SK-N-SH (cell line): Measurements from ENCODE around the gene IL4R. TPM values are rescaled to one million over a fixed set of nuclear protein-coding genes. Genes with fewer than 3 reads are reported as not detected.
"Not testable (repeated sequence)": the region's sequence is repeated elsewhere in the genome, so short reads cannot be mapped to it uniquely, and the experiment has no call there.

Experiments
- CTCF ChIA-PET: fragments of 300-600, 350-600 bp; formaldehyde crosslinking; extraction: SDS; loops from one replicate; lab custom pipeline; 2021; lab: Yijun Ruan, JAX
- POLR2A ChIA-PET: fragments of 350-600 bp; sonication (Branson Sonifier 250); formaldehyde crosslinking; extraction: SDS; loops from one replicate; lab custom pipeline; 2020; ENCODE audit warnings: antibody characterized with exemption, inconsistent platforms; lab: Yijun Ruan, JAX
- DNase-seq: peaks from one replicate; pipeline ENCODE4 v3.0.0; 2012
- H2AFZ ChIP-seq: fragments of 200-600 bp; sonication (generic); 2 replicates; pipeline ENCODE4 v1.8.1; 2016; ENCODE audit warnings: antibody characterized with exemption, mild to moderate bottlenecking, low read depth
- H3F3A ChIP-seq: fragments of 200-600 bp; sonication (generic); replicated peaks from 2 replicates; pipeline ENCODE3; 2016; ENCODE audit warnings: antibody characterized with exemption, mild to moderate bottlenecking; ENCODE audit not compliant: insufficient read depth
- H3K27ac ChIP-seq, 2 experiments: fragments of 200-500 bp in 1 of 2; fragments of 200-600 bp in 1 of 2; sonication (Bioruptor generic) in 1 of 2; sonication (generic), shearing (Covaris generic) in 1 of 2; 2 replicates each; pipeline versions ENCODE4 v1.5.1 to v1.6.1; 2014 to 2016; ENCODE audit warnings: low read depth in 2 of 2, inconsistent platforms in 1 of 2, low read length in 1 of 2, mild to moderate bottlenecking in 1 of 2, mixed read lengths in 1 of 2
- H3K27me3 ChIP-seq: fragments of 200-600 bp; sonication (generic), shearing (Covaris generic); 2 replicates; pipeline ENCODE4 v1.6.1; 2016; ENCODE audit warnings: mixed run types; ENCODE audit not compliant: insufficient read depth
- H3K36me3 ChIP-seq, 2 experiments: fragments of 200-500 bp in 1 of 2; fragments of 200-600 bp in 1 of 2; sonication (Bioruptor generic) in 1 of 2; sonication (generic) in 1 of 2; replicated peaks in 1 of 2; 2 replicates each; pipeline versions ENCODE3 to v1.5.1; 2014 to 2016; ENCODE audit warnings: low read length in 1 of 2, mild to moderate bottlenecking in 1 of 2; ENCODE audit not compliant: insufficient read depth in 2 of 2, control insufficient read depth in 1 of 2
- H3K4me1 ChIP-seq, 2 experiments: fragments of 200-500 bp in 1 of 2; fragments of 200-600 bp in 1 of 2; sonication (Bioruptor generic) in 1 of 2; sonication (generic), shearing (Covaris generic) in 1 of 2; 2 replicates each; pipeline versions ENCODE4 v1.5.1 to v1.6.1; 2014 to 2016; ENCODE audit warnings: low read depth in 1 of 2, low read length in 1 of 2, mixed run types in 1 of 2; ENCODE audit not compliant: insufficient read depth in 2 of 2, control insufficient read depth in 1 of 2
- H3K4me2 ChIP-seq: fragments of 200-600 bp; sonication (generic), shearing (Covaris generic); 2 replicates; pipeline ENCODE4 v1.6.1; 2017; ENCODE audit warnings: mixed run types
- H3K4me3 ChIP-seq, 2 experiments: fragments of 200-500 bp in 1 of 2; fragments of 200-600 bp in 1 of 2; sonication (Bioruptor generic) in 1 of 2; sonication (generic), shearing (Covaris generic) in 1 of 2; 2 replicates each; pipeline versions ENCODE4 v1.5.1 to v1.8.1; 2014 to 2016; ENCODE audit warnings: low read depth in 2 of 2, inconsistent platforms in 1 of 2, low read length in 1 of 2, mild to moderate bottlenecking in 1 of 2, mixed read lengths in 1 of 2, moderate library complexity in 1 of 2
- H3K79me2 ChIP-seq: fragments of 200-600 bp; sonication (generic); 2 replicates; pipeline ENCODE4 v1.8.1; 2017; ENCODE audit warnings: mild to moderate bottlenecking; ENCODE audit not compliant: insufficient read depth
- H3K9ac ChIP-seq: fragments of 200-600 bp; sonication (generic); 2 replicates; pipeline ENCODE4 v1.6.1; 2017; ENCODE audit warnings: mixed run types
- H3K9me2 ChIP-seq: fragments of 200-600 bp; sonication (generic); 2 replicates; pipeline ENCODE4 v1.6.1; 2017; ENCODE audit warnings: mixed run types
- H3K9me3 ChIP-seq: fragments of 200-600 bp; sonication (generic); 2 replicates; pipeline ENCODE4 v1.6.1; 2017; ENCODE audit warnings: mixed run types, mild to moderate bottlenecking, moderate library complexity
- H4K20me1 ChIP-seq: fragments of 200-600 bp; sonication (generic); 2 replicates; pipeline ENCODE4 v1.6.1; 2017; ENCODE audit warnings: mild to moderate bottlenecking, mixed run types; ENCODE audit not compliant: insufficient read depth
- CHD2 ChIP-seq: fragments of 150-350 bp; IDR thresholded peaks from 2 replicates; pipeline ENCODE4 v1.6.1; 2018; ENCODE audit warnings: low read length; ENCODE audit not compliant: partially characterized antibody
- CTCF ChIP-seq: fragments of 200-600 bp; sonication (generic); IDR thresholded peaks from 2 replicates; pipeline ENCODE4 v1.6.1; 2017; ENCODE audit warnings: antibody characterized with exemption, mild to moderate bottlenecking, moderate library complexity
- FOSL2 ChIP-seq: IDR thresholded peaks from 2 replicates; pipeline ENCODE4 v1.4.0; 2012; ENCODE audit warnings: low read depth, mild to moderate bottlenecking, moderate library complexity, borderline replicate concordance
- FOXJ3 ChIP-seq: sonication (generic); formaldehyde crosslinking; IDR thresholded peaks from 2 replicates; pipeline ENCODE4 v1.5.1; 2020; ENCODE audit warnings: mild to moderate bottlenecking, missing genetic modification reagents
- GABPA ChIP-seq: IDR thresholded peaks from 2 replicates; pipeline ENCODE4 v1.4.0; 2012; ENCODE audit warnings: low read depth, mild to moderate bottlenecking
- JUND ChIP-seq: IDR thresholded peaks from 2 replicates; pipeline ENCODE4 v1.4.0; 2012
- MAX ChIP-seq: IDR thresholded peaks from 2 replicates; pipeline ENCODE4 v1.4.0; 2012; ENCODE audit warnings: low read depth
- MEF2A ChIP-seq: IDR thresholded peaks from 2 replicates; pipeline ENCODE4 v1.4.0; 2012; ENCODE audit warnings: low read depth, borderline replicate concordance
- NRF1 ChIP-seq: IDR thresholded peaks from 2 replicates; pipeline ENCODE4 v1.6.1; 2012; ENCODE audit warnings: low read depth, mild to moderate bottlenecking, low read length
- POLR2AphosphoS5 ChIP-seq: IDR thresholded peaks from 2 replicates; pipeline ENCODE4 v1.6.1; 2012; ENCODE audit warnings: low read depth, low read length
- RCOR1 ChIP-seq: fragments of 150-350 bp; IDR thresholded peaks from 2 replicates; pipeline ENCODE4 v1.6.1; 2017; ENCODE audit warnings: antibody characterized with exemption, low read length
- REST ChIP-seq: IDR thresholded peaks from 2 replicates; pipeline ENCODE4 v1.6.1; 2012; ENCODE audit warnings: mild to moderate bottlenecking, low read depth, low read length, moderate library complexity
- SMC3 ChIP-seq: IDR thresholded peaks from 2 replicates; pipeline ENCODE4 v1.6.1; 2012; ENCODE audit warnings: low read depth, low read length, improper control_type of control experiment
- TAF1 ChIP-seq: IDR thresholded peaks from 2 replicates; pipeline ENCODE4 v1.6.1; 2012; ENCODE audit warnings: low read depth, mild to moderate bottlenecking, low read length, moderate library complexity, borderline replicate concordance
- TCF12 ChIP-seq: IDR thresholded peaks from 2 replicates; pipeline ENCODE4 v1.4.0; 2012
- USF2 ChIP-seq: fragments of 150-350 bp; IDR thresholded peaks from 2 replicates; pipeline ENCODE4 v1.6.1; 2017; ENCODE audit warnings: antibody characterized with exemption, low read length, low read depth, borderline replicate concordance
- YY1 ChIP-seq: IDR thresholded peaks from 2 replicates; pipeline ENCODE4 v1.4.0; 2012; ENCODE audit warnings: low read depth, mild to moderate bottlenecking
- WGBS: methylation state at CpG from one replicate; pipeline ENCODE4 v1.1.6; 2017; ENCODE audit warnings: low lambda C conversion rate; 5-methylcytosine and 5-hydroxymethylcytosine counted together
- polyA plus RNA-seq, 3 experiments: library from polyadenylated mRNA; depleted of rRNA; stranded (reverse); fragments of >200 nt; gene quantifications; 2 replicates each; pipeline ENCODE4 v1.2.3, GENCODE V29; 2012

IL4R gene
- polyA plus RNA-seq, 1 of the 3 experiments (the other 2 are of a cell fraction) = 16.1 TPM

- Histone ChIP-seq H4K20me1 (no peaks in the 10 kb centered on the region), H3K4me1 (peaks cover 4 to 5% of the 10 kb centered on the region in 2 experiments; a peak in 2 of 4 replicates), H3K27ac (no peak overlapping the region), H3K9me3 (no peaks in the 10 kb centered on the region), H3K27me3 (no peaks in the 10 kb centered on the region), H2AFZ (no peak overlapping the region), H3K4me3 (no peak overlapping the region), H3K9ac (no peak overlapping the region), H3K36me3 (no peaks in the 10 kb centered on the region), H3K79me2 (peaks cover 10% of the 10 kb centered on the region; the same call in 1 of the 2 replicates), H3K9me2 (no peaks in the 10 kb centered on the region), H3K4me2 (no peak overlapping the region), H3F3A (peaks cover 7% of the 10 kb centered on the region)
- POLR2A ChIA-PET = no interaction called here
- CTCF ChIA-PET = interaction anchor here (0.6 to 2.5 kb wide), 3 partner anchors 37 to 804 kb away, joined by 3 to 10 read pairs (median 3); no protein-coding TSS in a partner anchor
- DNase-seq = no peak
- TF ChIP-seq CTCF = no peak
- no peak for TF ChIP-seq SMC3
- no peak for TF ChIP-seq FOSL2
- no peak for TF ChIP-seq MEF2A
- TF ChIP-seq NRF1 = no peak
- no peak for TF ChIP-seq USF2
- no peak for TF ChIP-seq RCOR1
- no peak for TF ChIP-seq YY1
- TF ChIP-seq MAX = no peak
- TF ChIP-seq FOXJ3 (CRISPR knock-in tag) = no peak
- TF ChIP-seq GABPA = no peak
- no peak for TF ChIP-seq POLR2AphosphoS5
- no peak for TF ChIP-seq TAF1
- TF ChIP-seq REST = no peak
- no peak for TF ChIP-seq JUND
- TF ChIP-seq CHD2 = no peak
- TF ChIP-seq TCF12 = no peak
- 91% methylated on average over 4 of the region's 4 CpGs for WGBS
Measured at GRCh38 chr16:27272076-27272475, 41.7 kb upstream of the IL4R start.

- H2AFZ ChIP-seq, H3K9me2 ChIP-seq, DNase-seq, H4K20me1 ChIP-seq, H3K27ac ChIP-seq, H3K36me3 ChIP-seq, H3K9ac ChIP-seq, H3K4me2 ChIP-seq, H3K9me3 ChIP-seq, H3K79me2 ChIP-seq, H3K27me3 ChIP-seq, POLR2A ChIA-PET, CTCF ChIA-PET, H3F3A ChIP-seq, H3K4me1 ChIP-seq, H3K4me3 ChIP-seq: not testable (repeated sequence)
- WGBS = 94% methylated on average over 7 of the region's 7 CpGs
Measured at GRCh38 chr16:27272697-27273096, 41.1 kb upstream of the IL4R start.
